CD14-positive monocyte (primary cell): Measurements from ENCODE around the gene MLN. TPM values are rescaled to one million over a fixed set of nuclear protein-coding genes. Genes with fewer than 3 reads are reported as not detected.

Experiments
- DNase-seq, 3 donors: peaks; one replicate each; pipeline ENCODE4 v3.0.0-alpha.2; 2011 to 2022
- H2AFZ ChIP-seq: 2 replicates; pipeline ENCODE4 v1.6.0; 2012; ENCODE audit warnings: mild to moderate bottlenecking, low read depth, low read length, inconsistent platforms; ENCODE audit not compliant: insufficient read depth, poor library complexity, severe bottlenecking
- H3K27ac ChIP-seq, 2 donors: 1 replicate in 1 of 2; 2 replicates in 1 of 2; pipeline ENCODE4 v1.5.1; 2012 to 2013; ENCODE audit warnings: low read length in 2 of 2, control low read depth in 1 of 2, inconsistent platforms in 1 of 2, low read depth in 1 of 2, mild to moderate bottlenecking in 1 of 2
- H3K27me3 ChIP-seq, 2 donors: one replicate each; pipeline versions ENCODE4 v1.6.0 to v1.6.1; 2011 to 2013; ENCODE audit warnings: low read length in 2 of 2; ENCODE audit not compliant: control insufficient read depth in 2 of 2, insufficient read depth in 2 of 2
- H3K36me3 ChIP-seq, 2 donors: replicated peaks in 1 of 2; 1 replicate in 1 of 2; 2 replicates in 1 of 2; pipeline versions ENCODE4 v1.5.1 to v1.6.1; 2012 to 2013; ENCODE audit warnings: low read length in 2 of 2, control low read depth in 1 of 2, inconsistent platforms in 1 of 2, mild to moderate bottlenecking in 1 of 2; ENCODE audit not compliant: insufficient read depth in 2 of 2, control insufficient read depth in 1 of 2
- H3K4me1 ChIP-seq, 2 donors: 1 replicate in 1 of 2; 2 replicates in 1 of 2; pipeline versions ENCODE4 v1.5.1 to v1.6.1; 2012 to 2013; ENCODE audit warnings: low read length in 2 of 2, control low read depth in 1 of 2, inconsistent platforms in 1 of 2, mild to moderate bottlenecking in 1 of 2, moderate library complexity in 1 of 2; ENCODE audit not compliant: insufficient read depth in 2 of 2, control insufficient read depth in 1 of 2
- H3K4me2 ChIP-seq: replicated peaks from 2 replicates; pipeline ENCODE3; 2012; ENCODE audit warnings: low read length, moderate library complexity, mild to moderate bottlenecking; ENCODE audit not compliant: poor library complexity, severe bottlenecking; ENCODE audit errors: extremely low read depth
- H3K4me3 ChIP-seq, 3 experiments: fragments of 200-600 bp in 1 of 3; sonication (generic) in 1 of 3; replicated peaks in 1 of 3; 1 replicate in 2 of 3; 2 replicates in 1 of 3; pipeline ENCODE4 v1.5.1; 2011 to 2013; ENCODE audit warnings: low read length in 3 of 3, mild to moderate bottlenecking in 3 of 3, control low read depth in 2 of 3, low read depth in 2 of 3, inconsistent platforms in 1 of 3, moderate library complexity in 1 of 3
- H3K79me2 ChIP-seq: 2 replicates; pipeline ENCODE4 v1.6.0; 2012; ENCODE audit warnings: mild to moderate bottlenecking, control low read depth, inconsistent platforms, low read length, moderate library complexity; ENCODE audit not compliant: insufficient read depth
- H3K9ac ChIP-seq: 2 replicates; pipeline ENCODE4 v1.6.0; 2017; ENCODE audit warnings: low read length, mild to moderate bottlenecking; ENCODE audit not compliant: insufficient read depth, poor library complexity, severe bottlenecking
- H3K9me3 ChIP-seq, 2 donors: replicated peaks in 1 of 2; 1 replicate in 1 of 2; 2 replicates in 1 of 2; pipeline versions ENCODE4 v1.5.1 to v1.6.1; 2012 to 2013; ENCODE audit warnings: low read length in 2 of 2, control low read depth in 1 of 2; ENCODE audit not compliant: control insufficient read depth in 1 of 2, insufficient read depth in 1 of 2
- H4K20me1 ChIP-seq: 2 replicates; pipeline ENCODE4 v1.6.0; 2012; ENCODE audit warnings: mild to moderate bottlenecking, low read length, control low read depth, moderate library complexity; ENCODE audit not compliant: insufficient read depth
- H3K27ac Mint-ChIP-seq, 7 donors: one replicate each; pipeline ENCODE4 v1.8.0; 2020; ENCODE audit warnings: mild to moderate bottlenecking in 7 of 7, mixed read lengths in 7 of 7, moderate library complexity in 6 of 7, inconsistent platforms in 2 of 7
- H3K27me3 Mint-ChIP-seq, 3 donors: one replicate each; pipeline ENCODE4 v1.8.0; 2021 to 2022; ENCODE audit warnings: low read depth in 3 of 3, mild to moderate bottlenecking in 3 of 3, mixed read lengths in 3 of 3, moderate library complexity in 3 of 3, inconsistent platforms in 1 of 3
- H3K36me3 Mint-ChIP-seq, 2 donors: one replicate each; pipeline ENCODE4 v1.8.0; 2020; ENCODE audit warnings: mixed read lengths in 2 of 2, inconsistent platforms in 1 of 2, mild to moderate bottlenecking in 1 of 2
- H3K4me1 Mint-ChIP-seq: one replicate; pipeline ENCODE4 v1.8.0; 2020; ENCODE audit warnings: mild to moderate bottlenecking, mixed read lengths
- H3K4me3 Mint-ChIP-seq, 2 donors: one replicate each; pipeline ENCODE4 v1.8.0; 2020; ENCODE audit warnings: mild to moderate bottlenecking in 2 of 2, mixed read lengths in 2 of 2, moderate library complexity in 1 of 2
- H3K9me3 Mint-ChIP-seq, 7 donors: one replicate each; pipeline ENCODE4 v1.8.0; 2020 to 2022; ENCODE audit warnings: mixed read lengths in 7 of 7, mild to moderate bottlenecking in 6 of 7, moderate library complexity in 6 of 7, inconsistent platforms in 2 of 7
- CTCF ChIP-seq: fragments of 200-600 bp; IDR thresholded peaks from one replicate; pipeline ENCODE4 v1.8.0; 2022; ENCODE audit warnings: antibody characterized with exemption, mild to moderate bottlenecking
- WGBS: methylation state at CpG from one replicate; pipeline ENCODE4 v1.1.5; 2013; ENCODE audit warnings: missing lambda C conversion rate; ENCODE audit not compliant: insufficient coverage; 5-methylcytosine and 5-hydroxymethylcytosine counted together
- intact Hi-C, 2 donors: fragments of 100-400 bp; cut with micrococcal nuclease; formaldehyde crosslinking; loops; one replicate each; pipeline versions ENCODE4 v1.15.0 to v1.15.1; 2023
- polyA plus RNA-seq, 3 donors: library from polyadenylated mRNA; depleted of rRNA in 1 of 3; unstranded in 2 of 3; stranded (reverse) in 1 of 3; fragments of 300-500 nt in 2 of 3; fragments of >200 nt in 1 of 3; fragmentation: Illumina TruSeq in 2 of 3; gene quantifications; 1 replicate in 2 of 3; 2 replicates in 1 of 3; pipeline ENCODE4 v1.2.3, GENCODE V29; 2012 to 2021

The MLN gene
- polyA plus RNA-seq, 3 donors, result not detected

GRCh38 chr6:33785778-33786177 is 18.0 kb downstream of the MLN start:
- Histone ChIP-seq H3K27me3 (no peaks in the 10 kb centered on the region), H3K4me3 (no peak overlapping the region), H3K79me2 (peaks cover 60% of the 10 kb centered on the region), H3K36me3 (peaks cover 44 to 60% of the 10 kb centered on the region in 2 donors), H3K27ac (peak overlapping the region in 1 of 2 donors; percentile 91), H3K4me2 (no peak overlapping the region), H2AFZ (no peak overlapping the region), H3K4me1 (peaks cover 18 to 28% of the 10 kb centered on the region in 2 donors), H4K20me1 (peaks cover 70% of the 10 kb centered on the region), H3K9ac (no peak overlapping the region), H3K9me3 (no peaks in the 10 kb centered on the region)
- 100% methylated on average over 1 of the region's 3 CpGs for WGBS
- no peak for TF ChIP-seq CTCF
- Mint-ChIP-seq H3K27ac (peak overlapping the region in 1 of 7 donors; percentile 89), H3K4me3 (no peak overlapping the region), H3K36me3 (peaks cover 55 to 56% of the 10 kb centered on the region in 2 donors), H3K27me3 (peaks cover 0 to 2% (median 1%) of the 10 kb centered on the region in 3 donors), H3K4me1 (peaks cover 37% of the 10 kb centered on the region), H3K9me3 (peaks cover 0 to 1% (median 0%) of the 10 kb centered on the region in 7 donors)
- intact Hi-C loops, result loop anchor here in 1 of 2 donors (5.0 kb wide), 1 partner anchor 642 kb away; the partner anchor contains the start of gene RPS10
- no peak for DNase-seq

- Histone ChIP-seq H2AFZ (no peak overlapping the region), H3K9ac (no peak overlapping the region), H3K4me2 (no peak overlapping the region), H3K4me1 (peaks cover 18 to 28% of the 10 kb centered on the region in 2 donors), H3K27me3 (no peaks in the 10 kb centered on the region), H3K36me3 (peaks cover 54 to 70% of the 10 kb centered on the region in 2 donors), H3K27ac (peak overlapping the region in 1 of 2 donors; percentile 91), H3K4me3 (no peak overlapping the region), H3K79me2 (peaks cover 59% of the 10 kb centered on the region), H4K20me1 (peaks cover 80% of the 10 kb centered on the region), H3K9me3 (no peaks in the 10 kb centered on the region)
- intact Hi-C loops, result loop anchor here in 1 of 2 donors (5.0 kb wide), 1 partner anchor 643 kb away; the partner anchor contains the start of gene RPS10
- Mint-ChIP-seq H3K27ac (peak overlapping the region in 2 of 7 donors; percentile 5 to 58), H3K36me3 (peaks cover 65 to 66% of the 10 kb centered on the region in 2 donors), H3K27me3 (peaks cover 0 to 2% (median 1%) of the 10 kb centered on the region in 3 donors), H3K4me1 (peaks cover 37% of the 10 kb centered on the region), H3K4me3 (no peak overlapping the region), H3K9me3 (peaks cover 0 to 1% (median 0%) of the 10 kb centered on the region in 7 donors)
- DNase-seq, result no peak
- TF ChIP-seq CTCF, result no peak
- 90% methylated on average over 10 of the region's 13 CpGs for WGBS
Observed at GRCh38 chr6:33784787-33785186, 19.0 kb downstream of the MLN start.
